HEK293 (cell line): ENCODE measurements around the gene HMGB2.

ENCODE experiments used
- CTCF ChIA-PET: fragments of 350-600 bp; formaldehyde crosslinking; extraction: SDS; loops from one replicate; lab custom pipeline; 2021; ENCODE audit warnings: antibody characterized with exemption; lab: Yijun Ruan, JAX
- POLR2A ChIA-PET: fragments of 300-600 bp; formaldehyde crosslinking; extraction: SDS; loops from one replicate; lab custom pipeline; 2020; ENCODE audit warnings: antibody characterized with exemption, inconsistent platforms; lab: Yijun Ruan, JAX
- H3K27ac ChIP-seq: fragments of 200-500 bp; sonication (Bioruptor generic); 2 replicates; pipeline ENCODE4 v1.5.1; 2014; ENCODE audit warnings: low read depth, low read length, control low read depth, inconsistent platforms; ENCODE audit errors: extremely low read depth
- H3K36me3 ChIP-seq, 2 experiments: fragments of 200-500 bp in 1 of 2; sonication (Bioruptor generic) in 1 of 2; 1 replicate in 1 of 2; 2 replicates in 1 of 2; pipeline ENCODE4 v1.5.1; 2014 to 2017; ENCODE audit warnings: inconsistent platforms in 2 of 2, low read length in 2 of 2; ENCODE audit not compliant: control insufficient read depth in 2 of 2, insufficient read depth in 1 of 2
- H3K4me1 ChIP-seq: fragments of 200-500 bp; sonication (Bioruptor generic); 2 replicates; pipeline ENCODE4 v1.5.1; 2014; ENCODE audit warnings: mild to moderate bottlenecking, low read length, inconsistent platforms; ENCODE audit not compliant: control insufficient read depth, insufficient read depth
- H3K4me3 ChIP-seq: 2 replicates; pipeline ENCODE4 v1.5.1; 2011; ENCODE audit warnings: low read depth, mild to moderate bottlenecking, control low read depth, low read length, moderate library complexity
- H3K9me3 ChIP-seq: fragments of 200-500 bp; sonication (Bioruptor generic); 2 replicates; pipeline ENCODE4 v1.5.1; 2014; ENCODE audit warnings: low read depth, low read length, inconsistent platforms; ENCODE audit not compliant: control insufficient read depth, insufficient read depth
- AEBP2 ChIP-seq: fragments of 450-650 bp; formaldehyde crosslinking; IDR thresholded peaks from 2 replicates; pipeline ENCODE4 v1.5.1; 2016; ENCODE audit warnings: missing biosample characterization, missing genetic modification characterization, borderline replicate concordance
- KLF7 ChIP-seq: fragments of 450-650 bp; formaldehyde crosslinking; IDR thresholded peaks from 2 replicates; pipeline ENCODE4 v1.5.1; 2016; ENCODE audit warnings: missing biosample characterization, missing genetic modification characterization, borderline replicate concordance
- PATZ1 ChIP-seq: fragments of 450-650 bp; formaldehyde crosslinking; IDR thresholded peaks from 2 replicates; pipeline ENCODE4 v1.5.1; 2016; ENCODE audit warnings: missing biosample characterization, missing genetic modification characterization
- PRDM2 ChIP-seq: fragments of 450-650 bp; formaldehyde crosslinking; IDR thresholded peaks from 2 replicates; pipeline ENCODE4 v1.5.1; 2016; ENCODE audit warnings: missing biosample characterization, missing genetic modification characterization, borderline replicate concordance
- SCRT2 ChIP-seq: fragments of 450-650 bp; formaldehyde crosslinking; IDR thresholded peaks from 2 replicates; pipeline ENCODE4 v1.5.1; 2016; ENCODE audit warnings: missing biosample characterization, missing genetic modification characterization
- SP7 ChIP-seq: fragments of 450-650 bp; formaldehyde crosslinking; IDR thresholded peaks from 2 replicates; pipeline ENCODE4 v1.5.1; 2016; ENCODE audit warnings: missing biosample characterization, missing genetic modification characterization
- ZBTB1 ChIP-seq: fragments of 450-650 bp; formaldehyde crosslinking; IDR thresholded peaks from 2 replicates; pipeline ENCODE4 v1.5.1; 2016; ENCODE audit warnings: missing biosample characterization, missing genetic modification characterization
- ZBTB8A ChIP-seq: fragments of 450-650 bp; formaldehyde crosslinking; IDR thresholded peaks from 2 replicates; pipeline ENCODE4 v1.5.1; 2016; ENCODE audit warnings: missing biosample characterization, missing genetic modification characterization
- ZFP41 ChIP-seq: fragments of 450-650 bp; formaldehyde crosslinking; IDR thresholded peaks from 2 replicates; pipeline ENCODE4 v1.5.1; 2016; ENCODE audit warnings: missing biosample characterization, missing genetic modification characterization, borderline replicate concordance
- ZFP69B ChIP-seq: fragments of 450-650 bp; formaldehyde crosslinking; IDR thresholded peaks from 2 replicates; pipeline ENCODE4 v1.5.1; 2016; ENCODE audit warnings: missing biosample characterization, missing genetic modification characterization
- ZNF133 ChIP-seq: fragments of 450-650 bp; formaldehyde crosslinking; IDR thresholded peaks from 2 replicates; pipeline ENCODE4 v1.5.1; 2016; ENCODE audit warnings: missing biosample characterization, missing genetic modification characterization
- ZNF155 ChIP-seq: fragments of 450-650 bp; formaldehyde crosslinking; IDR thresholded peaks from 2 replicates; pipeline ENCODE4 v1.5.1; 2016; ENCODE audit warnings: missing biosample characterization, missing genetic modification characterization
- ZNF19 ChIP-seq: fragments of 450-650 bp; formaldehyde crosslinking; IDR thresholded peaks from 2 replicates; pipeline ENCODE4; 2016; ENCODE audit warnings: missing biosample characterization, missing genetic modification characterization, low read depth
- ZNF350 ChIP-seq: fragments of 450-650 bp; formaldehyde crosslinking; IDR thresholded peaks from 2 replicates; pipeline ENCODE4 v1.5.0; 2017; ENCODE audit warnings: missing biosample characterization, mild to moderate bottlenecking, missing genetic modification characterization
- ZNF398 ChIP-seq: fragments of 450-650 bp; formaldehyde crosslinking; IDR thresholded peaks from 2 replicates; pipeline ENCODE4 v1.5.1; 2017; ENCODE audit warnings: missing biosample characterization, missing genetic modification characterization
- ZNF571 ChIP-seq: fragments of 450-650 bp; formaldehyde crosslinking; IDR thresholded peaks from 2 replicates; pipeline ENCODE4 v1.5.0; 2017; ENCODE audit warnings: missing biosample characterization, missing genetic modification characterization
- ZNF626 ChIP-seq: fragments of 450-650 bp; sonication (Bioruptor Pico); formaldehyde crosslinking; IDR thresholded peaks from 2 replicates; pipeline ENCODE4 v1.5.1; 2018; ENCODE audit warnings: missing biosample characterization, missing genetic modification characterization, inconsistent platforms
- ZNF645 ChIP-seq: fragments of 450-650 bp; formaldehyde crosslinking; IDR thresholded peaks from 2 replicates; pipeline ENCODE4; 2016; ENCODE audit warnings: missing biosample characterization, missing genetic modification characterization
- ZNF660 ChIP-seq: fragments of 450-650 bp; IDR thresholded peaks from 2 replicates; pipeline ENCODE4 v1.5.1; 2018; ENCODE audit warnings: missing biosample characterization, mild to moderate bottlenecking, missing genetic modification characterization
- ZNF670 ChIP-seq: fragments of 450-650 bp; formaldehyde crosslinking; IDR thresholded peaks from 2 replicates; pipeline ENCODE4 v1.5.1; 2016; ENCODE audit warnings: missing biosample characterization, missing genetic modification characterization, low read depth
- ZNF677 ChIP-seq: fragments of 450-650 bp; IDR thresholded peaks from 2 replicates; pipeline ENCODE4 v1.5.0; 2018; ENCODE audit warnings: missing biosample characterization, mild to moderate bottlenecking, missing genetic modification characterization, moderate library complexity
- ZNF704 ChIP-seq: fragments of 450-650 bp; formaldehyde crosslinking; IDR thresholded peaks from 2 replicates; pipeline ENCODE4 v1.5.1; 2016; ENCODE audit warnings: missing biosample characterization, missing genetic modification characterization
- ZNF830 ChIP-seq: fragments of 450-650 bp; IDR thresholded peaks from 2 replicates; pipeline ENCODE4 v1.5.0; 2018; ENCODE audit warnings: missing biosample characterization, missing genetic modification characterization, low read depth, mild to moderate bottlenecking, moderate library complexity

Gene HMGB2

GRCh38 chr4:173334085-173334890 is at the start of gene HMGB2:
Gene HMGB2 (minus strand): TSS chr4:173334358. CDS start chr4:173333649, 709 bp downstream.
- Histone ChIP-seq H3K4me3 (peak within 1 kb of the TSS; percentile 99), H3K4me1 (peaks cover 12% of the 10 kb centered on the region), H3K36me3 (peaks cover 20 to 40% of the 10 kb centered on the region in 2 experiments), H3K27ac (peak within 1 kb of the TSS; percentile 99), H3K9me3 (no peaks in the 10 kb centered on the region)
- ChIA-PET CTCF (interaction anchor here (1.5 kb wide), 1 partner anchor 15 kb away, joined by 3 read pairs; no protein-coding TSS in a partner anchor), POLR2A (interaction anchor here (0.7 to 4.5 kb wide), 29 partner anchors 9 to 320 kb away, joined by 3 to 246 read pairs (median 6); partner anchors contain the start of genes GALNT7, HAND2 and SAP30)
- TF ChIP-seq ZNF645 (no peak), ZNF19 (tag by site-specific recombination) (no peak), SP7 (tag by site-specific recombination) (peak; percentile 14; the same call in 1 of the 2 replicates), ZNF670 (tag by site-specific recombination) (no peak), ZNF398 (tag by site-specific recombination) (no peak), ZFP41 (no peak), ZNF133 (tag by site-specific recombination) (no peak), PATZ1 (peak; percentile 11; the same call in 1 of the 2 replicates), ZNF350 (tag by site-specific recombination) (no peak), ZBTB8A (tag by site-specific recombination) (0 out of 2 replicates have a peak, but pooled peaks have one; percentile 24), ZFP69B (no peak), SCRT2 (tag by site-specific recombination) (no peak), ZNF830 (tag by site-specific recombination) (no peak), ZNF571 (tag by site-specific recombination) (no peak), ZNF626 (no peak), ZBTB1 (tag by site-specific recombination) (no peak), KLF7 (tag by site-specific recombination) (0 out of 2 replicates have a peak, but pooled peaks have one; percentile 56), ZNF704 (tag by site-specific recombination) (no peak), ZNF660 (tag by site-specific recombination) (no peak), AEBP2 (no peak), PRDM2 (tag by site-specific recombination) (no peak), ZNF677 (no peak), ZNF155 (tag by site-specific recombination) (no peak)
